Stomach (tissue), 9 donors: ENCODE data around the gene SNTN. TPM values are rescaled to one million over a fixed set of nuclear protein-coding genes. Genes with fewer than 3 reads are reported as not detected.

Source experiments
- DNase-seq, 2 donors: peaks; one replicate each; pipeline versions ENCODE4 v3.0.0 to v3.0.0-alpha.2; 2013 to 2019
- H3K27ac ChIP-seq, 5 donors: fragments of 200-600 bp in 4 of 5; sonication (generic) in 4 of 5; one replicate each; pipeline ENCODE4 v1.5.1; 2013 to 2019; ENCODE audit warnings: mild to moderate bottlenecking in 1 of 5, moderate library complexity in 1 of 5
- H3K27me3 ChIP-seq, 3 donors: fragments of 200-600 bp; sonication (generic); one replicate each; pipeline ENCODE4 v1.5.1; 2017 to 2019; ENCODE audit warnings: mixed run types in 1 of 3
- H3K36me3 ChIP-seq, 4 donors: fragments of 200-600 bp; sonication (generic); 1 replicate in 3 of 4; 2 replicates in 1 of 4; pipeline ENCODE4 v1.5.1; 2016 to 2019
- H3K4me1 ChIP-seq, 4 donors: fragments of 200-600 bp; sonication (generic); one replicate each; pipeline ENCODE4 v1.5.1; 2016 to 2019
- H3K4me3 ChIP-seq, 4 donors: fragments of 200-600 bp; sonication (generic) in 3 of 4; one replicate each; pipeline ENCODE4 v1.5.1; 2016 to 2019; ENCODE audit warnings: mild to moderate bottlenecking in 1 of 4
- H3K9me3 ChIP-seq, 4 donors: fragments of 200-600 bp; sonication (generic); one replicate each; pipeline ENCODE4 v1.5.1; 2016 to 2019
- CTCF ChIP-seq, 7 experiments: fragments of 450-650 bp in 4 of 7; fragments of 200-600 bp in 3 of 7; sonication (generic) in 3 of 7; IDR thresholded peaks; one replicate each; pipeline ENCODE4 v1.5.1; 2016 to 2019; ENCODE audit warnings: antibody characterized with exemption in 7 of 7, control low read depth in 2 of 7, mild to moderate bottlenecking in 1 of 7
- EP300 ChIP-seq: sonication (generic); formaldehyde crosslinking; IDR thresholded peaks from one replicate; pipeline ENCODE4 v1.6.1; 2017; ENCODE audit warnings: antibody characterized with exemption
- POLR2A ChIP-seq, 4 donors: fragments of 450-650 bp; IDR thresholded peaks; one replicate each; pipeline ENCODE4 v1.6.1; 2016; ENCODE audit warnings: antibody characterized with exemption in 4 of 4, control low read depth in 2 of 4, mild to moderate bottlenecking in 1 of 4, moderate library complexity in 1 of 4
- POLR2AphosphoS5 ChIP-seq, 3 donors: sonication (generic); formaldehyde crosslinking; IDR thresholded peaks; one replicate each; pipeline ENCODE4 v1.6.1; 2016; ENCODE audit warnings: antibody characterized with exemption in 3 of 3
- WGBS, 5 donors: extraction: QIAGEN DNeasy Blood & Tissue Kit in 3 of 5; methylation state at CpG; one replicate each; pipeline versions ENCODE4 v1.1.5 to v1.1.7; 2013 to 2018; 5-methylcytosine and 5-hydroxymethylcytosine counted together
- intact Hi-C: fragments of 100-400 bp; cut with DNase I; formaldehyde crosslinking; loops from one replicate; pipeline ENCODE4 v1.15.1; 2023; ENCODE audit warnings: low total_unique reads
- polyA plus RNA-seq, 3 donors: library from polyadenylated mRNA; stranded (reverse); fragments of 200-250 nt; gene quantifications; one replicate each; pipeline ENCODE4 v1.2.3, GENCODE V29; 2013
- total RNA-seq, 5 donors: library from RNA; depleted of rRNA; stranded (reverse); fragments of >200 nt; gene quantifications; one replicate each; pipeline versions ENCODE4 v1.1.0 to v1.2.3, GENCODE V29; 2014 to 2016
- donor health status: healthy with polysubstance abuse.
- donor health status: Bipolar disorder and iron deficiency.
- donor health status: healthy.

Gene SNTN
- total and polyA plus RNA-seq, 8 donors: not detected

- DNase-seq: peak in 1 of 2 donors; percentile 13
- no peak overlapping the region for H3K27ac ChIP-seq
These were observed 52.7 kb downstream of the SNTN start for GRCh38 chr3:63705092-63705645.

GRCh38 chr3:63706321-63707085, 54.0 kb downstream of the SNTN start:
- no peak for TF ChIP-seq CTCF (IDR thresholded peaks at IDR 0.05)
- no peak for TF ChIP-seq EP300
- TF ChIP-seq POLR2A (IDR thresholded peaks at IDR 0.05): no peak
- no peak for TF ChIP-seq POLR2AphosphoS5 (IDR thresholded peaks at IDR 0.05)
- intact Hi-C loops: no loop called here
- H3K4me1 ChIP-seq: no peaks in the 10 kb centered on the region
- no peak overlapping the region for H3K27ac ChIP-seq
- no peaks in the 10 kb centered on the region for H3K36me3 ChIP-seq
- no peak for DNase-seq
- no peaks in the 10 kb centered on the region for H3K9me3 ChIP-seq
- 47 to 76% (median 68%) methylated on average over 4 of the region's 4 CpGs for WGBS, 5 donors
- H3K4me3 ChIP-seq: no peak overlapping the region
- H3K27me3 ChIP-seq: no peaks in the 10 kb centered on the region

More at GRCh38 chr3:63705092-63705645, 52.7 kb downstream of the SNTN start:
- H3K9me3 ChIP-seq: no peaks in the 10 kb centered on the region
- intact Hi-C loops: no loop called here
- H3K4me1 ChIP-seq: no peaks in the 10 kb centered on the region
- WGBS, 5 donors: 77 to 92% (median 89%) methylated on average over 4 of the region's 4 CpGs
- no peaks in the 10 kb centered on the region for H3K27me3 ChIP-seq
- no peak overlapping the region for H3K4me3 ChIP-seq
- TF ChIP-seq CTCF (IDR thresholded peaks at IDR 0.05): no peak
- no peak for TF ChIP-seq POLR2AphosphoS5 (IDR thresholded peaks at IDR 0.05)
- TF ChIP-seq EP300: no peak
- no peak for TF ChIP-seq POLR2A (IDR thresholded peaks at IDR 0.05)
- no peaks in the 10 kb centered on the region for H3K36me3 ChIP-seq

- intact Hi-C loops: no loop called here
- TF ChIP-seq CTCF (IDR thresholded peaks at IDR 0.05) (no peak), EP300 (no peak), POLR2AphosphoS5 (IDR thresholded peaks at IDR 0.05) (no peak), POLR2A (IDR thresholded peaks at IDR 0.05) (no peak)
- DNase-seq: no peak
- no peaks in the 10 kb centered on the region for H3K4me1 ChIP-seq
- no peaks in the 10 kb centered on the region for H3K9me3 ChIP-seq
- H3K27me3 ChIP-seq: no peaks in the 10 kb centered on the region
- H3K4me3 ChIP-seq: no peak overlapping the region
- no peak overlapping the region for H3K27ac ChIP-seq
- 49 to 70% (median 61%) methylated on average over 1 of the region's 1 CpG for WGBS, 5 donors
- H3K36me3 ChIP-seq: no peaks in the 10 kb centered on the region
These were observed 55.3 kb downstream of the SNTN start for GRCh38 chr3:63707731-63708130.

DNA sequence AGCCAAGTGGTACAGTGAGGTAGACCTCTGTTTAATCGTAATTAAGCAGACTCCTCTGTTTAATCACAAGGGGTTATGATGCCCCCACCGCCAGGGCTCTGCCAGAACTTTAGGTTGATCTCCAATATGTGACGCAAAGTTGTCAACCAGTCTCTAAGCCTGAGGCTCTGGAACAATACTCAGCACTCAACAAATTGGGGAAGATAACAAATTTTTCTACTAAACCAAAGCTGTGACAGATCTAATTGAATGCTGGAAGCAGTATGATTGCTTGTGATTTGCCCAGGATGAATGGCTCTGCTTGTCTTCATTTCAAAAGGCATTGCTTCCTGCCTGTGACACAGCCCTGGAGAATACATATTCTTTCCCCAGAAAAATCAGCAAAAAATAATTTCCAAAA, 57.1 kb downstream of the SNTN start:
- DNase-seq: no peak
- no peaks in the 10 kb centered on the region for H3K4me1 ChIP-seq
- H3K4me3 ChIP-seq: no peak overlapping the region
- 81 to 86% (median 83%) methylated on average over 3 of the region's 3 CpGs for WGBS, 5 donors
- no peaks in the 10 kb centered on the region for H3K36me3 ChIP-seq
- H3K9me3 ChIP-seq: no peaks in the 10 kb centered on the region
- intact Hi-C loops: no loop called here
- no peaks in the 10 kb centered on the region for H3K27me3 ChIP-seq
- H3K27ac ChIP-seq: no peak overlapping the region
- TF ChIP-seq POLR2A (IDR thresholded peaks at IDR 0.05) (no peak), POLR2AphosphoS5 (IDR thresholded peaks at IDR 0.05) (no peak), EP300 (no peak), CTCF (IDR thresholded peaks at IDR 0.05) (no peak)

Other genes with a start within 250 kb of the SNTN start
- gene C3orf49, start 166.6 kb downstream of the SNTN start, total RNA-seq: not detected
- gene C3orf49, start 166.6 kb downstream of the SNTN start, polyA plus RNA-seq: not detected
- gene THOC7, start 211.1 kb downstream of the SNTN start, total RNA-seq: 100 to 1,000 TPM in 1 of 5 donors, 10 to 100 TPM in 4; 27.8 to 189 (median 49.6) TPM
- 100 to 1,000 TPM in 2 of 3 donors, 10 to 100 TPM in 1; 88.9 to 115 (median 113) TPM for gene THOC7, start 211.1 kb downstream of the SNTN start, polyA plus RNA-seq
- gene ATXN7, start 211.2 kb downstream of the SNTN start, total RNA-seq: 100 to 1,000 TPM in 1 of 5 donors, 10 to 100 TPM in 4; 27.2 to 333 (median 50.9) TPM
- gene ATXN7, start 211.2 kb downstream of the SNTN start, polyA plus RNA-seq: 1 to 10 TPM; 2.1 to 4.6 (median 2.3) TPM